GM23338 (cell line): ENCODE data around the gene LRRIQ4. TPM values are rescaled to one million over a fixed set of nuclear protein-coding genes. Genes with fewer than 3 reads are reported as not detected.

Source experiments
- ATAC-seq: fragments of 200-7000 bp; cut with Tn5 transposase; 3 replicates; pipeline ENCODE4 v1.9.1; 2020
- DNase-seq: peaks from one replicate; pipeline ENCODE4 v3.0.0-alpha.2; 2015; ENCODE audit warnings: low spot score
- H2AFZ ChIP-seq: fragments of 200-600 bp; sonication (generic); 2 replicates; pipeline ENCODE4 v1.8.0; 2016; ENCODE audit warnings: antibody characterized with exemption, mild to moderate bottlenecking, moderate library complexity
- H3F3A ChIP-seq: fragments of 200-600 bp; sonication (generic); replicated peaks from 2 replicates; pipeline ENCODE4 v1.8.0; 2017; ENCODE audit warnings: antibody characterized with exemption, mixed run types, low read depth
- H3K27ac ChIP-seq: fragments of 200-600 bp; sonication (generic); 2 replicates; pipeline ENCODE4 v1.6.1; 2016; ENCODE audit warnings: low read depth
- H3K27me3 ChIP-seq: fragments of 200-600 bp; sonication (generic); 2 replicates; pipeline ENCODE4 v1.8.0; 2016; ENCODE audit warnings: mild to moderate bottlenecking, mixed run types, moderate library complexity; ENCODE audit not compliant: insufficient read depth
- H3K36me3 ChIP-seq: fragments of 200-600 bp; sonication (generic); 2 replicates; pipeline ENCODE4 v1.8.0; 2016; ENCODE audit warnings: mild to moderate bottlenecking; ENCODE audit not compliant: insufficient read depth
- H3K4me1 ChIP-seq: fragments of 200-600 bp; sonication (generic); 2 replicates; pipeline ENCODE4 v1.8.0; 2016; ENCODE audit warnings: mild to moderate bottlenecking, moderate library complexity; ENCODE audit not compliant: insufficient read depth
- H3K4me2 ChIP-seq: fragments of 200-600 bp; sonication (generic); 2 replicates; pipeline ENCODE4 v1.7.1; 2017; ENCODE audit warnings: mixed run types
- H3K4me3 ChIP-seq: fragments of 200-600 bp; sonication (generic); 2 replicates; pipeline ENCODE4 v1.6.1; 2016; ENCODE audit warnings: mixed run types
- H3K79me2 ChIP-seq: fragments of 200-600 bp; sonication (generic); replicated peaks from 2 replicates; pipeline ENCODE4 v1.8.0; 2017; ENCODE audit warnings: mild to moderate bottlenecking; ENCODE audit not compliant: insufficient read depth
- H3K9me2 ChIP-seq: fragments of 200-600 bp; sonication (generic); 2 replicates; pipeline ENCODE4 v1.8.0; 2017; ENCODE audit not compliant: insufficient read depth
- H4K20me1 ChIP-seq: fragments of 200-600 bp; sonication (generic); replicated peaks from 2 replicates; pipeline ENCODE4 v1.8.0; 2017; ENCODE audit warnings: mild to moderate bottlenecking; ENCODE audit not compliant: insufficient read depth
- H3K27ac Mint-ChIP-seq: 2 replicates; pipeline ENCODE4 v1.8.0; 2020; ENCODE audit warnings: inconsistent platforms, mild to moderate bottlenecking, moderate library complexity, mixed read lengths
- H3K27me3 Mint-ChIP-seq: 3 replicates; pipeline ENCODE4 v1.8.0; 2022; ENCODE audit warnings: low read depth, mild to moderate bottlenecking, moderate library complexity, mixed read lengths, inconsistent platforms; ENCODE audit not compliant: insufficient read depth, poor library complexity
- H3K36me3 Mint-ChIP-seq: 3 replicates; pipeline ENCODE4 v1.8.0; 2021; ENCODE audit warnings: low read depth, mild to moderate bottlenecking, inconsistent platforms, moderate library complexity, mixed read lengths
- H3K4me1 Mint-ChIP-seq: 3 replicates; pipeline ENCODE4 v1.8.0; 2020; ENCODE audit warnings: mild to moderate bottlenecking, inconsistent platforms, mixed read lengths
- H3K4me3 Mint-ChIP-seq: 3 replicates; pipeline ENCODE4 v1.8.0; 2021; ENCODE audit warnings: moderate library complexity, mild to moderate bottlenecking, inconsistent platforms, mixed read lengths
- H3K9me3 Mint-ChIP-seq: 3 replicates; pipeline ENCODE4 v1.8.0; 2020; ENCODE audit warnings: moderate library complexity, mild to moderate bottlenecking, inconsistent platforms, mixed read lengths
- CREB1 ChIP-seq: fragments of 250-450 bp; sonication (Bioruptor Pico); IDR thresholded peaks from 2 replicates; pipeline ENCODE4 v1.5.0; 2020; ENCODE audit warnings: low read depth, mild to moderate bottlenecking, moderate library complexity
- EZH2 ChIP-seq: fragments of 200-600 bp; sonication (generic); IDR thresholded peaks from one replicate; pipeline ENCODE4 v1.8.0; 2017; ENCODE audit warnings: antibody characterized with exemption, mild to moderate bottlenecking, low read depth; ENCODE audit not compliant: unreplicated experiment
- EZH2phosphoT487 ChIP-seq: fragments of 200-600 bp; sonication (generic); IDR thresholded peaks from one replicate; pipeline ENCODE4 v1.8.1; 2018; ENCODE audit warnings: antibody characterized with exemption; ENCODE audit not compliant: unreplicated experiment
- JUNB ChIP-seq: IDR thresholded peaks from one replicate; pipeline ENCODE4 v1.6.1; 2016; ENCODE audit warnings: antibody characterized with exemption; ENCODE audit not compliant: unreplicated experiment
- NANOG ChIP-seq: IDR thresholded peaks from 2 replicates; pipeline ENCODE4 v1.6.1; 2016; ENCODE audit warnings: antibody characterized with exemption, borderline replicate concordance
- POLR2AphosphoS5 ChIP-seq: IDR thresholded peaks from 2 replicates; pipeline ENCODE4 v1.6.1; 2016; ENCODE audit warnings: antibody characterized with exemption, low read depth
- STAT1 ChIP-seq: IDR thresholded peaks from one replicate; pipeline ENCODE4 v1.6.1; 2016; ENCODE audit warnings: antibody characterized with exemption; ENCODE audit not compliant: unreplicated experiment
- ZNF114 ChIP-seq: fragments of 250-450 bp; sonication (Bioruptor Pico); IDR thresholded peaks from 2 replicates; pipeline ENCODE4 v1.5.0; 2020; ENCODE audit warnings: mild to moderate bottlenecking, moderate library complexity
- ZNF331 ChIP-seq: fragments of 250-450 bp; sonication (Bioruptor Pico); IDR thresholded peaks from 2 replicates; pipeline ENCODE4 v1.5.0; 2020; ENCODE audit warnings: low read depth, mild to moderate bottlenecking, moderate library complexity
- polyA plus RNA-seq: library from polyadenylated mRNA; unstranded; fragments of >200 nt; fragmentation: Nextera tagmentation; extraction: Ambion mirVana; gene quantifications from 2 replicates; pipeline ENCODE4 v1.2.1, GENCODE V29; 2016
- total RNA-seq: library from RNA; depleted of rRNA; stranded (reverse); fragments of >200 nt; shearing (Covaris generic); gene quantifications from 2 replicates; pipeline ENCODE4 v1.2.3, GENCODE V29; 2014
- TF ChIP-seq, protein P1 (sequence below): IDR thresholded peaks from 2 replicates; pipeline ENCODE4 v1.6.1; 2016; ENCODE audit warnings: antibody characterized with exemption
- TF ChIP-seq, protein P2 (sequence below): fragments of 250-450 bp; sonication (Bioruptor Pico); IDR thresholded peaks from 2 replicates; pipeline ENCODE4 v1.5.0; 2020; ENCODE audit warnings: mild to moderate bottlenecking, moderate library complexity
- TF ChIP-seq, protein P3 (sequence below): IDR thresholded peaks from one replicate; pipeline ENCODE4 v1.6.1; 2018; ENCODE audit warnings: antibody characterized with exemption; ENCODE audit not compliant: unreplicated experiment
- TF ChIP-seq, protein P4 (sequence below), 2 experiments: fragments of 200-600 bp in 1 of 2; sonication (generic) in 1 of 2; conservative IDR thresholded peaks; 2 replicates each; pipeline versions ENCODE4 v1.5.1 to v1.6.1; 2016 to 2017; ENCODE audit warnings: antibody characterized with exemption in 2 of 2, low read depth in 2 of 2, mild to moderate bottlenecking in 2 of 2, moderate library complexity in 1 of 2

The LRRIQ4 gene
- total and polyA plus RNA-seq, 2 experiments from 2014 or later, result 0.29 TPM; not detected in 1

DNA sequence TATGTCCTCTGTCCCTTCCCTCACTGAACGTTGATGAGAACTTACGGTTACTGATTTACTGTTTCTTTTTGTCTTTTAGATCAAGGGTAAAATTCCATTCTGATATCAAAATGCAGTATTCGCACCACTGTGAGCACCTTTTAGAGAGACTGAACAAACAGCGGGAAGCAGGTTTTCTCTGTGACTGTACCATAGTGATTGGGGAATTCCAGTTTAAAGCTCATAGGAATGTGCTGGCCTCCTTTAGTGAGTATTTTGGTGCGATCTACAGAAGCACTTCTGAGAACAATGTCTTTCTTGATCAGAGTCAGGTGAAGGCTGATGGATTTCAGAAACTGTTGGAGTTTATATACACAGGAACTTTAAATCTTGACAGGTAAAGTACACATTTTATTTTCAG is 38.5 kb upstream of the LRRIQ4 start:
- Histone ChIP-seq H2AFZ (no peak overlapping the region), H3K27ac (peak overlapping the region; percentile 96), H3F3A (0 out of 2 replicates have a peak, but pooled peaks cover 3% of the 10 kb centered on the region), H3K27me3 (no peaks in the 10 kb centered on the region), H4K20me1 (no peaks in the 10 kb centered on the region), H3K36me3 (peaks cover 9% of the 10 kb centered on the region), H3K79me2 (peaks cover 45% of the 10 kb centered on the region), H3K4me1 (peaks cover 27% of the 10 kb centered on the region), H3K9me2 (no peaks in the 10 kb centered on the region), H3K4me3 (peak overlapping the region; percentile 96), H3K4me2 (peak overlapping the region; percentile 74)
- H3K9me3 Mint-ChIP-seq, result peaks cover 9% of the 10 kb centered on the region; the same call in 1 of the 3 replicates
- peaks cover 19% of the 10 kb centered on the region for H3K27me3 Mint-ChIP-seq
- DNase-seq (peak; percentile 24), ATAC-seq (no peak)
- peaks cover 47% of the 10 kb centered on the region for H3K36me3 Mint-ChIP-seq
- TF ChIP-seq STAT1 (no peak), CREB1 (no peak), JUNB (no peak), EZH2 (no peak), ZNF331 (CRISPR knock-in tag) (no peak), ZNF114 (CRISPR knock-in tag) (no peak), POLR2AphosphoS5 (no peak), EZH2phosphoT487 (no peak), NANOG (no peak)
- TF ChIP-seq, protein P1, sequence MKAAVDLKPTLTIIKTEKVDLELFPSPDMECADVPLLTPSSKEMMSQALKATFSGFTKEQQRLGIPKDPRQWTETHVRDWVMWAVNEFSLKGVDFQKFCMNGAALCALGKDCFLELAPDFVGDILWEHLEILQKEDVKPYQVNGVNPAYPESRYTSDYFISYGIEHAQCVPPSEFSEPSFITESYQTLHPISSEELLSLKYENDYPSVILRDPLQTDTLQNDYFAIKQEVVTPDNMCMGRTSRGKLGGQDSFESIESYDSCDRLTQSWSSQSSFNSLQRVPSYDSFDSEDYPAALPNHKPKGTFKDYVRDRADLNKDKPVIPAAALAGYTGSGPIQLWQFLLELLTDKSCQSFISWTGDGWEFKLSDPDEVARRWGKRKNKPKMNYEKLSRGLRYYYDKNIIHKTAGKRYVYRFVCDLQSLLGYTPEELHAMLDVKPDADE, result no peak
- TF ChIP-seq, protein P2, sequence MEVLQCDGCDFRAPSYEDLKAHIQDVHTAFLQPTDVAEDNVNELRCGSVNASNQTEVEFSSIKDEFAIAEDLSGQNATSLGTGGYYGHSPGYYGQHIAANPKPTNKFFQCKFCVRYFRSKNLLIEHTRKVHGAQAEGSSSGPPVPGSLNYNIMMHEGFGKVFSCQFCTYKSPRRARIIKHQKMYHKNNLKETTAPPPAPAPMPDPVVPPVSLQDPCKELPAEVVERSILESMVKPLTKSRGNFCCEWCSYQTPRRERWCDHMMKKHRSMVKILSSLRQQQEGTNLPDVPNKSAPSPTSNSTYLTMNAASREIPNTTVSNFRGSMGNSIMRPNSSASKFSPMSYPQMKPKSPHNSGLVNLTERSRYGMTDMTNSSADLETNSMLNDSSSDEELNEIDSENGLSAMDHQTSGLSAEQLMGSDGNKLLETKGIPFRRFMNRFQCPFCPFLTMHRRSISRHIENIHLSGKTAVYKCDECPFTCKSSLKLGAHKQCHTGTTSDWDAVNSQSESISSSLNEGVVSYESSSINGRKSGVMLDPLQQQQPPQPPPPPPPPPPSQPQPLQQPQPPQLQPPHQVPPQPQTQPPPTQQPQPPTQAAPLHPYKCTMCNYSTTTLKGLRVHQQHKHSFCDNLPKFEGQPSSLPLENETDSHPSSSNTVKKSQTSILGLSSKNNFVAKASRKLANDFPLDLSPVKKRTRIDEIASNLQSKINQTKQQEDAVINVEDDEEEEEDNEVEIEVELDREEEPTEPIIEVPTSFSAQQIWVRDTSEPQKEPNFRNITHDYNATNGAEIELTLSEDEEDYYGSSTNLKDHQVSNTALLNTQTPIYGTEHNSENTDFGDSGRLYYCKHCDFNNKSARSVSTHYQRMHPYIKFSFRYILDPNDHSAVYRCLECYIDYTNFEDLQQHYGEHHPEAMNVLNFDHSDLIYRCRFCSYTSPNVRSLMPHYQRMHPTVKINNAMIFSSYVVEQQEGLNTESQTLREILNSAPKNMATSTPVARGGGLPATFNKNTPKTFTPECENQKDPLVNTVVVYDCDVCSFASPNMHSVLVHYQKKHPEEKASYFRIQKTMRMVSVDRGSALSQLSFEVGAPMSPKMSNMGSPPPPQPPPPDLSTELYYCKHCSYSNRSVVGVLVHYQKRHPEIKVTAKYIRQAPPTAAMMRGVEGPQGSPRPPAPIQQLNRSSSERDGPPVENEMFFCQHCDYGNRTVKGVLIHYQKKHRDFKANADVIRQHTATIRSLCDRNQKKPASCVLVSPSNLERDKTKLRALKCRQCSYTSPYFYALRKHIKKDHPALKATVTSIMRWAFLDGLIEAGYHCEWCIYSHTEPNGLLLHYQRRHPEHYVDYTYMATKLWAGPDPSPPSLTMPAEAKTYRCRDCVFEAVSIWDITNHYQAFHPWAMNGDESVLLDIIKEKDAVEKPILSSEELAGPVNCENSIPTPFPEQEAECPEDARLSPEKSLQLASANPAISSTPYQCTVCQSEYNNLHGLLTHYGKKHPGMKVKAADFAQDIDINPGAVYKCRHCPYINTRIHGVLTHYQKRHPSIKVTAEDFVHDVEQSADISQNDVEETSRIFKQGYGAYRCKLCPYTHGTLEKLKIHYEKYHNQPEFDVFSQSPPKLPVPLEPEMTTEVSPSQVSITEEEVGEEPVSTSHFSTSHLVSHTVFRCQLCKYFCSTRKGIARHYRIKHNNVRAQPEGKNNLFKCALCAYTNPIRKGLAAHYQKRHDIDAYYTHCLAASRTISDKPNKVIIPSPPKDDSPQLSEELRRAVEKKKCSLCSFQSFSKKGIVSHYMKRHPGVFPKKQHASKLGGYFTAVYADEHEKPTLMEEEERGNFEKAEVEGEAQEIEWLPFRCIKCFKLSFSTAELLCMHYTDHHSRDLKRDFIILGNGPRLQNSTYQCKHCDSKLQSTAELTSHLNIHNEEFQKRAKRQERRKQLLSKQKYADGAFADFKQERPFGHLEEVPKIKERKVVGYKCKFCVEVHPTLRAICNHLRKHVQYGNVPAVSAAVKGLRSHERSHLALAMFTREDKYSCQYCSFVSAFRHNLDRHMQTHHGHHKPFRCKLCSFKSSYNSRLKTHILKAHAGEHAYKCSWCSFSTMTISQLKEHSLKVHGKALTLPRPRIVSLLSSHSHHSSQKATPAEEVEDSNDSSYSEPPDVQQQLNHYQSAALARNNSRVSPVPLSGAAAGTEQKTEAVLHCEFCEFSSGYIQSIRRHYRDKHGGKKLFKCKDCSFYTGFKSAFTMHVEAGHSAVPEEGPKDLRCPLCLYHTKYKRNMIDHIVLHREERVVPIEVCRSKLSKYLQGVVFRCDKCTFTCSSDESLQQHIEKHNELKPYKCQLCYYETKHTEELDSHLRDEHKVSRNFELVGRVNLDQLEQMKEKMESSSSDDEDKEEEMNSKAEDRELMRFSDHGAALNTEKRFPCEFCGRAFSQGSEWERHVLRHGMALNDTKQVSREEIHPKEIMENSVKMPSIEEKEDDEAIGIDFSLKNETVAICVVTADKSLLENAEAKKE, result no peak
- TF ChIP-seq, protein P3, sequence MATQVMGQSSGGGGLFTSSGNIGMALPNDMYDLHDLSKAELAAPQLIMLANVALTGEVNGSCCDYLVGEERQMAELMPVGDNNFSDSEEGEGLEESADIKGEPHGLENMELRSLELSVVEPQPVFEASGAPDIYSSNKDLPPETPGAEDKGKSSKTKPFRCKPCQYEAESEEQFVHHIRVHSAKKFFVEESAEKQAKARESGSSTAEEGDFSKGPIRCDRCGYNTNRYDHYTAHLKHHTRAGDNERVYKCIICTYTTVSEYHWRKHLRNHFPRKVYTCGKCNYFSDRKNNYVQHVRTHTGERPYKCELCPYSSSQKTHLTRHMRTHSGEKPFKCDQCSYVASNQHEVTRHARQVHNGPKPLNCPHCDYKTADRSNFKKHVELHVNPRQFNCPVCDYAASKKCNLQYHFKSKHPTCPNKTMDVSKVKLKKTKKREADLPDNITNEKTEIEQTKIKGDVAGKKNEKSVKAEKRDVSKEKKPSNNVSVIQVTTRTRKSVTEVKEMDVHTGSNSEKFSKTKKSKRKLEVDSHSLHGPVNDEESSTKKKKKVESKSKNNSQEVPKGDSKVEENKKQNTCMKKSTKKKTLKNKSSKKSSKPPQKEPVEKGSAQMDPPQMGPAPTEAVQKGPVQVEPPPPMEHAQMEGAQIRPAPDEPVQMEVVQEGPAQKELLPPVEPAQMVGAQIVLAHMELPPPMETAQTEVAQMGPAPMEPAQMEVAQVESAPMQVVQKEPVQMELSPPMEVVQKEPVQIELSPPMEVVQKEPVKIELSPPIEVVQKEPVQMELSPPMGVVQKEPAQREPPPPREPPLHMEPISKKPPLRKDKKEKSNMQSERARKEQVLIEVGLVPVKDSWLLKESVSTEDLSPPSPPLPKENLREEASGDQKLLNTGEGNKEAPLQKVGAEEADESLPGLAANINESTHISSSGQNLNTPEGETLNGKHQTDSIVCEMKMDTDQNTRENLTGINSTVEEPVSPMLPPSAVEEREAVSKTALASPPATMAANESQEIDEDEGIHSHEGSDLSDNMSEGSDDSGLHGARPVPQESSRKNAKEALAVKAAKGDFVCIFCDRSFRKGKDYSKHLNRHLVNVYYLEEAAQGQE, result no peak
- TF ChIP-seq, protein P4, sequence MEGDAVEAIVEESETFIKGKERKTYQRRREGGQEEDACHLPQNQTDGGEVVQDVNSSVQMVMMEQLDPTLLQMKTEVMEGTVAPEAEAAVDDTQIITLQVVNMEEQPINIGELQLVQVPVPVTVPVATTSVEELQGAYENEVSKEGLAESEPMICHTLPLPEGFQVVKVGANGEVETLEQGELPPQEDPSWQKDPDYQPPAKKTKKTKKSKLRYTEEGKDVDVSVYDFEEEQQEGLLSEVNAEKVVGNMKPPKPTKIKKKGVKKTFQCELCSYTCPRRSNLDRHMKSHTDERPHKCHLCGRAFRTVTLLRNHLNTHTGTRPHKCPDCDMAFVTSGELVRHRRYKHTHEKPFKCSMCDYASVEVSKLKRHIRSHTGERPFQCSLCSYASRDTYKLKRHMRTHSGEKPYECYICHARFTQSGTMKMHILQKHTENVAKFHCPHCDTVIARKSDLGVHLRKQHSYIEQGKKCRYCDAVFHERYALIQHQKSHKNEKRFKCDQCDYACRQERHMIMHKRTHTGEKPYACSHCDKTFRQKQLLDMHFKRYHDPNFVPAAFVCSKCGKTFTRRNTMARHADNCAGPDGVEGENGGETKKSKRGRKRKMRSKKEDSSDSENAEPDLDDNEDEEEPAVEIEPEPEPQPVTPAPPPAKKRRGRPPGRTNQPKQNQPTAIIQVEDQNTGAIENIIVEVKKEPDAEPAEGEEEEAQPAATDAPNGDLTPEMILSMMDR (conservative IDR thresholded peaks at IDR 0.05; ENCODE audit: low read depth in 2 of 2), result no peak
- H3K4me3 Mint-ChIP-seq, result peak overlapping the region; percentile 97
- peaks cover 36% of the 10 kb centered on the region for H3K4me1 Mint-ChIP-seq
- H3K27ac Mint-ChIP-seq, result no peak overlapping the region
